ENCODE measurements around the gene WNT3A.

The WNT3A gene

GRCh38 chr1:228087771-228088251 is 81.0 kb downstream of the WNT3A start:
- DNase-seq (ENCODE audit: low read depth in 1 of 2, low spot score in 1 of 2): peak in 1 of 2 experiments; percentile 53
- peak overlapping the region; percentile 17; the same call in 1 of the 2 replicates for H3K4me3 ChIP-seq (replicated peaks; ENCODE audit: insufficient read depth, low read length)
- peak overlapping the region; percentile 10 for H3K27ac ChIP-seq (replicated peaks)
- no peaks in the 10 kb centered on the region for H3K27me3 ChIP-seq (ENCODE audit: insufficient read depth, poor library complexity, severe bottlenecking)
- TF ChIP-seq REST (IDR thresholded peaks at IDR 0.05; ENCODE audit: insufficient replicate concordance, low read depth): no peak
- 0 out of 2 replicates have a peak, but pooled peaks have one; percentile 33 for TF ChIP-seq POLR2AphosphoS5 (IDR thresholded peaks at IDR 0.05; ENCODE audit: low read depth)
- no peak for TF ChIP-seq CTCF (IDR thresholded peaks at IDR 0.05; ENCODE audit: insufficient read depth, low read length)

- H3K4me3 ChIP-seq (replicated peaks; ENCODE audit: insufficient read depth, low read length): no peak overlapping the region
- no peaks in the 10 kb centered on the region for H3K27me3 ChIP-seq (ENCODE audit: insufficient read depth, poor library complexity, severe bottlenecking)
- peak overlapping the region; percentile 31 for H3K27ac ChIP-seq (replicated peaks)
- TF ChIP-seq REST (IDR thresholded peaks at IDR 0.05; ENCODE audit: insufficient replicate concordance, low read depth): no peak
- TF ChIP-seq SPI1 (IDR thresholded peaks at IDR 0.05; ENCODE audit: borderline replicate concordance, low read depth): no peak
- TF ChIP-seq POLR2AphosphoS5 (IDR thresholded peaks at IDR 0.05; ENCODE audit: low read depth): no peak
- TF ChIP-seq GABPA (IDR thresholded peaks at IDR 0.05; ENCODE audit: low read depth): no peak
- TF ChIP-seq CTCF (IDR thresholded peaks at IDR 0.05; ENCODE audit: insufficient read depth, low read length): no peak
- DNase-seq (ENCODE audit: low read depth in 1 of 2, low spot score in 1 of 2): peak; percentile 82 to 89
Measured at GRCh38 chr1:228088586-228089498, 82.0 kb downstream of the WNT3A start.

GRCh38 chr1:228089519-228090380 is 83.0 kb downstream of the WNT3A start:
- DNase-seq (ENCODE audit: low read depth in 1 of 2, low spot score in 1 of 2): peak in 1 of 2 experiments; percentile 84
- peak overlapping the region; percentile 28 for H3K27ac ChIP-seq (replicated peaks)

More at GRCh38 chr1:228089519-228090380, 83.0 kb downstream of the WNT3A start:
- TF ChIP-seq SPI1 (IDR thresholded peaks at IDR 0.05; ENCODE audit: borderline replicate concordance, low read depth) (peak; percentile 98), CTCF (IDR thresholded peaks at IDR 0.05; ENCODE audit: insufficient read depth, low read length) (no peak), POLR2AphosphoS5 (IDR thresholded peaks at IDR 0.05; ENCODE audit: low read depth) (peak; percentile 52; the same call in 1 of the 2 replicates), REST (IDR thresholded peaks at IDR 0.05; ENCODE audit: insufficient replicate concordance, low read depth) (no peak), GABPA (IDR thresholded peaks at IDR 0.05; ENCODE audit: low read depth) (no peak)
- no peak overlapping the region for H3K4me3 ChIP-seq (replicated peaks; ENCODE audit: insufficient read depth, low read length)
- no peaks in the 10 kb centered on the region for H3K27me3 ChIP-seq (ENCODE audit: insufficient read depth, poor library complexity, severe bottlenecking)

Data from HL-60 (cell line).